Breast epithelium (tissue), 4 donors: ENCODE results near the gene F2RL3. TPM values are rescaled to one million over a fixed set of nuclear protein-coding genes. Genes with fewer than 3 reads are reported as not detected.
A peak's percentile ranks its signal among the peaks of the same experiment; 100 is the strongest.

Experiments used
- DNase-seq, 2 donors: peaks; one replicate each; pipeline ENCODE4 v3.0.0-alpha.2; 2019; ENCODE audit warnings: low spot score in 2 of 2
- H3K27ac ChIP-seq, 2 donors: fragments of 200-600 bp; sonication (generic) in 1 of 2; one replicate each; pipeline ENCODE4 v1.5.1; 2016 to 2019; ENCODE audit warnings: mild to moderate bottlenecking in 1 of 2
- H3K27me3 ChIP-seq, 2 donors: fragments of 200-600 bp; sonication (generic) in 1 of 2; one replicate each; pipeline versions ENCODE4 v1.5.1 to v1.6.0; 2017 to 2019; ENCODE audit warnings: control low read depth in 1 of 2, mild to moderate bottlenecking in 1 of 2
- H3K36me3 ChIP-seq: fragments of 200-600 bp; one replicate; pipeline ENCODE4 v1.5.1; 2019
- H3K4me1 ChIP-seq, 2 donors: fragments of 200-600 bp; sonication (generic); one replicate each; pipeline ENCODE4 v1.5.1; 2016 to 2019; ENCODE audit warnings: control low read depth in 1 of 2
- H3K4me3 ChIP-seq, 3 donors: fragments of 200-600 bp; sonication (generic); 1 replicate in 2 of 3; 2 replicates in 1 of 3; pipeline ENCODE4 v1.5.1; 2016 to 2019; ENCODE audit warnings: mild to moderate bottlenecking in 3 of 3, moderate library complexity in 2 of 3
- H3K9me3 ChIP-seq, 2 donors: fragments of 200-600 bp; sonication (generic) in 1 of 2; one replicate each; pipeline ENCODE4 v1.5.1; 2016 to 2019; ENCODE audit warnings: control low read depth in 1 of 2
- CTCF ChIP-seq, 3 donors: fragments of 450-650 bp; IDR thresholded peaks; one replicate each; pipeline ENCODE4 v1.5.1; 2016 to 2017; ENCODE audit warnings: antibody characterized with exemption in 3 of 3, mild to moderate bottlenecking in 3 of 3, moderate library complexity in 3 of 3
- POLR2A ChIP-seq: fragments of 450-650 bp; IDR thresholded peaks from one replicate; pipeline ENCODE4 v1.6.1; 2016; ENCODE audit warnings: antibody characterized with exemption, mild to moderate bottlenecking, moderate library complexity
- POLR2AphosphoS5 ChIP-seq, 3 donors: sonication (generic); formaldehyde crosslinking; IDR thresholded peaks; one replicate each; pipeline ENCODE4 v1.6.1; 2017; ENCODE audit warnings: antibody characterized with exemption in 3 of 3
- intact Hi-C: fragments of 100-400 bp; cut with DNase I; formaldehyde crosslinking; loops from one replicate; pipeline ENCODE4 v1.15.1; 2023; ENCODE audit warnings: low total_unique reads
- total RNA-seq, 3 donors: library from RNA; depleted of rRNA; stranded (reverse); fragments of >200 nt; gene quantifications; one replicate each; pipeline ENCODE4 v1.1.0, GENCODE V29; 2016

F2RL3 gene
- total RNA-seq, 3 donors from 2014 or later: 0.32 to 27.5 (median 4.2) TPM

GRCh38 chr19:16878181-16878965 lies 10.4 kb upstream of the F2RL3 start:
- Histone ChIP-seq H3K4me3 (no peak overlapping the region), H3K27ac (peak overlapping the region; percentile 1 to 61), H3K27me3 (no peaks in the 10 kb centered on the region), H3K9me3 (peaks cover 19 to 25% of the 10 kb centered on the region in 2 donors), H3K36me3 (peaks cover 9% of the 10 kb centered on the region), H3K4me1 (no peaks in the 10 kb centered on the region)
- DNase-seq: no peak
- intact Hi-C loops: no loop called here
- no peak for TF ChIP-seq POLR2AphosphoS5 (IDR thresholded peaks at IDR 0.05)
- no peak for TF ChIP-seq CTCF (IDR thresholded peaks at IDR 0.05)
- no peak for TF ChIP-seq POLR2A

- H3K4me1 ChIP-seq: no peaks in the 10 kb centered on the region
- peaks cover 19 to 25% of the 10 kb centered on the region in 2 donors for H3K9me3 ChIP-seq
- peak overlapping the region; percentile 71 to 72 for H3K27ac ChIP-seq
- H3K27me3 ChIP-seq: no peaks in the 10 kb centered on the region
- no peak for TF ChIP-seq POLR2AphosphoS5 (IDR thresholded peaks at IDR 0.05)
- DNase-seq: no peak
- no peak overlapping the region for H3K4me3 ChIP-seq
- peaks cover 9% of the 10 kb centered on the region for H3K36me3 ChIP-seq
- intact Hi-C loops: no loop called here
Observed at GRCh38 chr19:16880884-16881554, 7.8 kb upstream of the F2RL3 start.

GRCh38 chr19:16882146-16882545 lies 6.7 kb upstream of the F2RL3 start:
- TF ChIP-seq CTCF (IDR thresholded peaks at IDR 0.05): no peak
- TF ChIP-seq POLR2A: no peak
- no peak for TF ChIP-seq POLR2AphosphoS5 (IDR thresholded peaks at IDR 0.05)
- Histone ChIP-seq H3K36me3 (no peaks in the 10 kb centered on the region), H3K4me3 (no peak overlapping the region), H3K9me3 (peaks cover 19 to 25% of the 10 kb centered on the region in 2 donors), H3K27ac (peak overlapping the region in 1 of 2 donors; percentile 32), H3K4me1 (no peaks in the 10 kb centered on the region), H3K27me3 (no peaks in the 10 kb centered on the region)
- intact Hi-C loops: no loop called here
- no peak for DNase-seq

GRCh38 chr19:16883522-16883921 lies 5.3 kb upstream of the F2RL3 start:
- no peak overlapping the region for H3K4me3 ChIP-seq
- intact Hi-C loops: no loop called here

GRCh38 chr19:16885166-16885565 lies 3.6 kb upstream of the F2RL3 start:
- Histone ChIP-seq H3K4me1 (peaks cover 0 to 5% of the 10 kb centered on the region in 2 donors), H3K27ac (no peak overlapping the region)

More at GRCh38 chr19:16883522-16883921, 5.3 kb upstream of the F2RL3 start:
- peaks cover 19 to 25% of the 10 kb centered on the region in 2 donors for H3K9me3 ChIP-seq
- no peaks in the 10 kb centered on the region for H3K4me1 ChIP-seq
- H3K36me3 ChIP-seq: no peaks in the 10 kb centered on the region
- peak overlapping the region; percentile 12 to 40 for H3K27ac ChIP-seq
- DNase-seq: peak in 1 of 2 donors; percentile 54
- no peak for TF ChIP-seq CTCF (IDR thresholded peaks at IDR 0.05)
- no peak for TF ChIP-seq POLR2A
- no peak for TF ChIP-seq POLR2AphosphoS5 (IDR thresholded peaks at IDR 0.05)
- no peaks in the 10 kb centered on the region for H3K27me3 ChIP-seq

More at GRCh38 chr19:16885166-16885565, 3.6 kb upstream of the F2RL3 start:
- intact Hi-C loops: no loop called here
- Histone ChIP-seq H3K9me3 (peaks cover 19 to 25% of the 10 kb centered on the region in 2 donors), H3K4me3 (no peak overlapping the region), H3K27me3 (no peaks in the 10 kb centered on the region), H3K36me3 (no peaks in the 10 kb centered on the region)
- TF ChIP-seq POLR2A (no peak), CTCF (IDR thresholded peaks at IDR 0.05) (no peak), POLR2AphosphoS5 (IDR thresholded peaks at IDR 0.05) (no peak)
- DNase-seq: no peak
